ENCODE results near the gene CD109.
"Not testable (repeated sequence)": the region's sequence is repeated elsewhere in the genome, so short reads cannot be mapped to it uniquely, and the experiment has no call there.

The CD109 gene

DNA sequence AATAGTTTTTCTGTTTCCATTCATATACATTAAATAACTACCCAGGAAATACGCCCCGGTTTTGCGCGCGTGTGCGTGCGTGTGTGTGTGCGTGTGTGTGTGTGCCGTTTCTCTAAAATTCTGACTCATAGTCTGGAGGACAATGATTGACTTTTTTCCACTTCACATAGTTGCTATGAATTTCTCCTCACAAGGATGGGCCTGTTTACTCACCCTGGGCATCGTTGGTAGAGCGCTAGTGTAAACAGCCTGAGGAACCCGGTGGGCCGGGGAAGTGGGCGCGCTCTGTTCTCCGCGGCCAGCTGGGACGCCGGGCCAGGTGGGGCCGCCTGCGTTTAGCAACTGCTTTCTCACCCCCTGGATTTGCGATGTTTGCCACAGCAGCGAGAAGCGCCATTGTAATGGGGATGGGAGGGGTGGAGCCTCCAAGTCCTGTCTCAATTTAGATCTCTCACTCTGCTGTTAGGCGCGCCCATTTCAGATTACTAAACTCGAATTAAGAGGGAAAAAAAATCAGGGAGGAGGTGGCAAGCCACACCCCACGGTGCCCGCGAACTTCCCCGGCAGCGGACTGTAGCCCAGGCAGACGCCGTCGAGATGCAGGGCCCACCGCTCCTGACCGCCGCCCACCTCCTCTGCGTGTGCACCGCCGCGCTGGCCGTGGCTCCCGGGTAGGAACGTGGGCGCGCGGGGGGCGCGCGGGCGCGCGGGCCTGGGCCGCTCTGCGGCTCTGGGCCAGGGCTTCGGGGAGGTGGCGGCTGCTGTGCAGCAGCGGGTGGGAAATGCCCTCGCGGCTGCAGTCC lies at the start of gene CD109:
TSS of gene CD109 (plus strand) at position 585 of the 803 bp plus-strand sequence. CDS start at position 598, 13 bp downstream.
- peak; percentile 22 for DNase-seq

DNA sequence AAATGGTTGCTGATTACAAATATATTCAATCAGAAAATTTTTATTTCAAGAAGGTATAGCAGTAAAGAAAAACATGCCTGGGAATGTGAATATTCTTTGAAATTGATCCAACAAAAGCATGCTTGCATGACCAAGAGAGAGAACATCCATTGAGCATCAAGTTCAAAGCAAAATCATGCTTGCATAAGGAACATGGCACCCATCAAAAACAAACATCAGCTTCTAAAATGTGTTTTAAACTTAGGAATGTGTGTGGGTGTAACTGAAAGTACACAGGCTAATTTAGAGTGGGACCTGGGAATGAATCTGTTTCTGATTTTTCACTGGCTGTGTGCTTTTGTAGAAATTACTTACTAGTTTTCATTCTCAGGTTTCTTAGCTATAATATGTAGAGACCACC lies 47.8 kb upstream of the CD109 start:
- DNase-seq, result no peak

DNA sequence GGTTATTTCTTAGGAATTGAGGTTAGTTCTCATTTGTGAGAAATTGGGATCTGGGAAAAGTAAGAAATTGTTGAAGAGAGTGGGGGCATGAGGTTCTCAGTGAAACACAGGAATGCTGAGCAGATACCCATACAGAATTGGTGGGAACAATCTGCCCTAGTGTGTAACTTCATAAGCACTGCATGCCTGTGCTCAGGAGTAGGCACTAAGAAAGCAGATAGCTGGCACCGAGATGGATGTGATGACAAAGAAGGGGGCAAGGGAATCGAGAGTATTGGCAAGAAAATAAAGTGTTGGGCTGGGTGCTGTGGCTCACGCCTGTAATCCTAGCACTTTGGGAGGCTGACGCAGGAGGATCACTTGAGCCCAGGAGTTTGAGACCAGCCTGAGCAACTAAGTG lies 46.2 kb upstream of the CD109 start:
- no peak for DNase-seq

GRCh38 chr6:73652637-73653570 lies 43.1 kb upstream of the CD109 start:
- DNase-seq, result peak; percentile 49

DNA sequence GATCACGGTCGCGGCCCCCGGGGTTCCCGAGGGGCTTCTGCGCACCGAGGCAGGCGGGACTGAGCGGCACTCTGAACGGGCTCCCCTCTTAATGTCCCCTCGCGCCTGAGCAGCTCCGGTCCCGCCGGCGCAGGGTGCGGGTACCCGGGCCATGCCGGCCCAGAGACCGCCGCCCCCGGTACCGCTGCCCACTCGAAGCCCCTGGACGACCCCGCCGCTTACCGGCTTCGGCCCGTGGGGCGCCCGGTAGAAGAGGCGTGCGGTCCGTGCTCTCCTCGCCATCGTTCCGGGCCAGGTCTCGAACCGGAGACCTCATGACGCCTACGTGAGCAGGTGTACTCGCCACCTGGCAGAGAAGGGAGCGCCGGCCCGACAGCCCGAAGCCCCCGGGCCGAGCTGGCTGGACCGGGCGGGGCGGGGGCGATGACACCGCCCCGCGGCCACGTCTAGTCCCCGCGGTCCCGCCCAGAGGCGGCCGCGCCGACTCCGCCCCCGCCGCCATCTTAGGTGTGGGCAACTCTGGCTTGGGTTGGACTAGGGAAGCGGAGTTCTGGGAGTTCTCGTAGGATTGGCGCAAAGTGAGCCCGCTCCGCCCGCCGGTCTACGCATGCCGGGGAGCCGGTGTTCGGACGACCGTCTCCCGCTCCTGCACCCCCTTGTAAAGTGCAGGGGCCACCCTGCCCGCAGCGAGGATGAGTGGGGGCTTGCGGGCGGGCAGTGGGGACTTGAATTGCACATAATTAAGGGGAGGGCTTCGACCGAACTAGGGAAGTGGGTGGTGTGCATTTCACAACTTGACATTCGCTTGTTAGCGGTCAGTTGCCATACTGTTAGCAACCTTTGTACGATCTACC lies 42.2 kb upstream of the CD109 start, which contains the start of gene SLC17A5:
TSS of gene SLC17A5 (minus strand) at position 422 of the 854 bp plus-strand sequence. CDS start at position 316, 106 bp downstream.
- DNase-seq, result peak; percentile 89

DNA sequence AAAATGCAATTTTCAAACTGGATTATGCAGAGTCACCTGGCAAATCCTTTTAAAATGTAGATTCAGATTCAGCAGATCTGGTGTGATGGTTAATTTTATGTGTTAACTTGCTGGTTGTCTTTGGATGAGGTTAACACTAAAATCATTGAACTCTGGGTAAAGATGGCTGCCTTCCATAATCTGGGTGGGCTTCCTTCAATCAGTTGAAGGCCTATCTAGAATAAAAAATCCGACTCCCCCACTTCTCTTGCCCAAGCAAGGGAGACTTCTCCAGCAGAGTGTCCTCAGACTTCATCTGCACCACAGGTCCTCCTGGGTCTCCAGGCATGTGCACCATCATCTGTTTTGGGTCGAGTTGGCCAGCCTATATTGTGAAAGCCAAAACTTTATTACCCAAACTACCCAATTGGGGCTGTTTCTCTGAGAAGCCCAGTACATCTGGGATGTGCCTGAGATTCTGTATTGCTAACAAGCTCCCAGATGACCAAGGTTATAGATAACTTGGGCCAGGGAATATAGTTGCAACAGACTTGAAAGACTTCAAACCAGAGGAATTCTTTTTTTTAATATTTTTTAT lies 40.6 kb upstream of the CD109 start:
- DNase-seq, result no peak

DNA sequence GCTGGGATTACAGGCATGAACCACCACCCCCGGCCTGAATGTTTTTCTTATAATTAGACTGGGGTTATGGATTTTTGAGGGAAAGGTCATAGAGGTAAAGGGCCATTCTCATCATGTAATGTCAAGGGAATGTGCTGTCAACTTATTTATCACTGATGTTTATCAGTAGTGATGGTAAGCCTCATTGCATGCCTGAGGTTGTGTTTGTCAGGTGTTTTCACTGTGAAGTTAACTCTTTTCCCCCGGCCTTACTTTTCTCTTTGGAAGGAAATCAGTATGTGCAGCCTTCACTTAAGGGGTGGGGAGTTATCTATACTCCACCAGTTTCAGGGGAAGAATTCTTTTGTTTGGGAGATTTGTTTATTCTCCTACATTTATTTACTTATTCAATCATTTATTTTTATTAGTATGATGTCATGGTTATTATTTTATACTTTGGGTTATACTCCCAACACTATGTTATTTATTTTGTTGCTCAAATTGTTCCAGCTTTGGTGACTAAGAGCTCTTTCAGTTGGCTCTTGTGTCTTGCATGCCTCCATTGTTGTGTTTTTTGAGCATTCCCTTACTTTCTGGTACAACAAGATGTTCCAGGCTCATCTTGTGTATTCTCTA lies 39.4 kb upstream of the CD109 start:
- no peak for DNase-seq

DNA sequence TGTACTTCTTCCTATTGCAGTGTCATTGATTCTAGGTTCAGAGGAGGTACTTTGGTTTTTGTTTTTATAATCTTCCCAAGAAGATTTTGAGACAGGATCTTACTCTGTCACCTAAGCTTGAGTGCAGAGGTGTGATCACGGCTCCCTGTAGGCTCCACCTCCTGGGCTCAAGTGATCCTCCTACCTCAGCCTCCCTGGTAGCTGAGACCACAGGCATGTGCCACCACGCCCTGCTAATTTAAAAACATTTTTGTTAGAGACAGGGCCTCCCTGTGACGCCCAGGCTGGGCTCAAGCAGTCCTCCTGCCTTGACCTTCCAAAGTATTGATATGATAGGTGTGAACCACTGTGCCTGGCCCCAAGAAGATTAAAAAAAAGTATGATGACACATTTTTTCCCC lies 38.8 kb upstream of the CD109 start:
- no peak for DNase-seq

DNA sequence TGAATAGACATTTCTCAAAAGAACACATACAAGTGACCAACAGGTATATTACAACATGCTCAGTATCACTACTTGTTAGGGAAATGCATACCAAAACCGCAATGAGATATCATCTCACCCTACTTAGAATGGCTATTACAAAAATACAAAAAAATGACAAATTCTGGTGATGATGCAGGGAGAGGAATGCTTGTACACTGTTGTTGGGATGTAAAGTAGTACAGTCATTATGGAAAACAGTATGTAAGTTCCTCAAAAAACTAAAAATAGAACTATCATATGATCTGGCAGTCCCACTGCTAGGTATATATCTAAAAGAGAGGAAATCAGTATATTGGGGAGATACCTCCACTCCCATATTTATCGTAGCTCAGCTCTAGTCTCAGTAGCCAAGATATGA lies 31.3 kb upstream of the CD109 start:
- DNase-seq, result no peak

DNA sequence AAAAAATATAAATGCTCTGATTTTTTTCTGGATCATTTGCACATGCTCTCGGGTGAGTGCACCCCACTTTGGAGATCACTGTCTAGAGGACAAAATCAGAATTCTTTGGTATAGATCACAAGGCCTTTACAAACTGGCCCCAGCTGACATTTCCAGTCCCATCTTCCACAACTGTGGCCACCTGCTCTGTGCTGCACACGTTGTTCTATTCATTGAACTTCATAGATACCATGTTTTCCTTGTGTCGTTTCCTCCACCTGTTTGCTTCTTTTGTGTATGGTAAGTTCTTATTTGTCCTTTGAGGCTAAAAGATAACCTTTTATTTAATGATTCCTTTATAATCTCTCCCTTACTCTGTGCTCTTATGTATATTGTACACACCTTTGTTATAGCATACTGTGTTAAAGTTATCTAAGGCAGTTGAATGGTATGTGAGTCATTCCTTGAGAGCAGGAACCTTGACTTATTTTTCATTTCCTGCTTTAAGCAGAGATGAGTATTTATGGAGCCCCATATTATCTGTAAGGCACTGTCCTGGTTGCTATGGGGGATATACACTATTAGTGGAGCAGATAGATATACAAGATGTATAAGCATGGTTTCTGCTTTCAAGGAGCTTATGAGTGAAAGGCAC lies 30.2 kb upstream of the CD109 start:
- no peak for DNase-seq

DNA sequence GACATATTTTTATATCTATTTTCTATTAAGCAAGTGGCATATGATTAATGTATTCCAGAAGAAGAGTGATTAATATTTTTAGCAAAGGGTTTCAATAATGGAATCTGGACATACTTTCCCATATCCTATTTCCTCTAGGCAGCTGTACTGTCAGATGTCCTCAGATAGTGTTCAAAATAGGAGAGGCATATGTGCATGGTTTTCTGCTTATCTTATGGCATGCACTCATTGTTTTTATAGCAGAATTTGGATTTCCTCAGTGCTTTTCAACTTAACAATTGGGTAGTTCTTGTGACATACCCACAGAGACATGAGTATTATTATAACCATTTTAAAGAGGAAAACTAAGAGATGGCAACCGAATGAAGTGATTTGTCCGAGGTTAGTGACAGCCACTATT lies 29.6 kb upstream of the CD109 start:
- no peak for DNase-seq

DNA sequence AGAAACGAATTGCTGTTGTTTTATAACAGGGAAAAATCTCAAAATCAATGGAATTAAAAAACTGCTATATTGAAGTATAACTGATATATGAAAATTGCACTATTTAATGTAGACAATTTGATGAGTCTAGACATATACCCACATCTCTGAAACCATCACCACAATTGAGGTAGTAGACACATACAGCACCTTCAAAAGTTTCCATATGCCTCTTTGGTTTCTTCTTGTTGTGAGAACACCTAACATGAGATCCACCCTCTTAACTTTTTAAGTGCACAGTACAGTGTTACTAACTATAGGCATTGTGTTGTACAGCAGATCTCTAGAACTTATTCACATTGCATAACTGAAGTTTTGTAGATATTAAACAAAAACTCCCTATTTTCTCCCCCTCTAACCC lies 28.2 kb upstream of the CD109 start:
- DNase-seq, result no peak

GRCh38 chr6:73669005-73669404 lies 27.0 kb upstream of the CD109 start:
- no peak for DNase-seq

DNA sequence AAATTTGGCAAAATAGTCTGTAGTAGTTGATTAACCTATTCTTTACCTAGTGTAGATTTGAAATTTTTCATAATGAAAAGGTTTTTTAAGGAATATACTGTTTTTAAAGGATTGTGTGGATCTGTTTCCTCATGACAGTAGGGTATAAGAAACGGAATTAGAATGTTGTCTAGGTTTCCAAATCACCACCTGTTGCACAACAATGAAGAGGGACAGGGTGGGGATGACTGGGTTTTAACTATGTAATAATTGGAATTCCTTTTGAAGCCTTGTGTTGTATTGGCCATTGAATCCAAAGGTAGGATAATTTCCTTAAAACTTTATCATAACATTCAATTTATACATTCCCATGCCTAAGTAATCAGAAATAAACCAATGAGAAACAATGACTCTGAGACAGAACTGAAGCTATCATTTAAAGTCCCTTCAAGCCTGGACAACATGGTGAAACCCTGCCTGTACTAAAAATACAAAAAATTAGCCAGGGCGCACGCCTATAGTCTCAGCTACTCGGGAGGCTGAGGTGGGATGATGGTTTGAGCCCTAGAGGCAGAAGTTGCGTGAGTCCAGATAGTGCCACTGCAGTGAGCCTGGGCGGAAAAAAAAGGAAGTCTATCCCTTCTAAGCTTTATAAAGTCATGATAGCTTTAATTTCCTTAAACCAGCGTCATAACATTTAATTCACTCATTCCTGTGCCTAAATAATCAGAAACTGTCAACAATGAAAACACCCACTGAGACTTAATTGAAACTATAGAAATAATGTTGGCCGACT lies 23.9 kb upstream of the CD109 start:
- no peak for DNase-seq

- peak; percentile 39 for DNase-seq
Observed at GRCh38 chr6:73675466-73676098, 20.4 kb upstream of the CD109 start.

GRCh38 chr6:73679009-73679408 lies 17.0 kb upstream of the CD109 start:
- DNase-seq, result no peak

DNA sequence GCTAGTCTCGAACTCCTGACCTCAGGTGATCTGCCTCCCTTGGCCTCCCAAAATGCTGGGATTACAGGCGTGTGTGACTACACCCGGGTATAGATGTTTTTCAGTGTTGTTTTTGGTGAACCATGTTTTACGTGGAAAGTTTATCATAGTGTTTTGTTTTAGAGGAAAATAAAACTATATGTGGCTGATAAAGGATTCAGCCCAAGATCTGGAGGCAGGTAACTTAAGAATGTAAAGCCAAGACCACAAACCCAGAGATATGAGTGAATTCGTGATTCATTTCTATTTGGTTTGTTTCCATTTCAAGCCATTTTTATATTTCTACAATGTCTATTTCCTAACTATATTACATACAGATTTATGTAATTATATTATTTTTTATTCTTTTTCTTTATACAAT lies 16.2 kb upstream of the CD109 start:
- DNase-seq, result not testable (repeated sequence)

DNA sequence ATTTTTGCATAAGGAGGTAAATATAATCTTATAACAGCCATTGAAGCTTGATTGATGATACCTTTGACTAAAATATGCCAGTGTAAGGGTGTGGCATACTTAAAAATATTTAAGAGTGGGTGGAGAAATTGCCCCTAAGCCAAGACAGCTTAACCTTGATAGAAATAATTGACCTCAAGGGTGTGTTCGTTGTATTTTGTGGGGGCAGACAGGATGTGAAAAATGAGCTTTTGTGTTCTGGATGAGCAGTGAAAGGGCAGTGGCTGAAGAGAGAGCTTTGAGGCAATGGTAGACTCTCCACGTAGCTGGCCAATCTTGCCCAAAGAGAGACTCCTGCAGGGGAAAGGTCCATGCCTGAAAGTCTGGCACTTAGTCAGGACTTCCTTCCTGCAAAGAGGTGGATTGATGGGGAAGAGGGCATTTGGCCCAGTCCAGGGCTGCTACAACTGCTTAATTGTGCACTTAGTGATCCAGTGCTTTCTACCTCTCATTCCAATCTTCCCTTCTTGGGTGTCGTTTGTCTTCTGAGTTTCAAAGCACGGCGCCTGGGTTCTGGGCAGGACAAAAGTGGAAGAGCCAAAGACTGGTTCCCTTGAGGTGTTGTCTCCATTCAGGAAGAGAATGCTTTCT lies 15.6 kb upstream of the CD109 start:
- no peak for DNase-seq

DNA sequence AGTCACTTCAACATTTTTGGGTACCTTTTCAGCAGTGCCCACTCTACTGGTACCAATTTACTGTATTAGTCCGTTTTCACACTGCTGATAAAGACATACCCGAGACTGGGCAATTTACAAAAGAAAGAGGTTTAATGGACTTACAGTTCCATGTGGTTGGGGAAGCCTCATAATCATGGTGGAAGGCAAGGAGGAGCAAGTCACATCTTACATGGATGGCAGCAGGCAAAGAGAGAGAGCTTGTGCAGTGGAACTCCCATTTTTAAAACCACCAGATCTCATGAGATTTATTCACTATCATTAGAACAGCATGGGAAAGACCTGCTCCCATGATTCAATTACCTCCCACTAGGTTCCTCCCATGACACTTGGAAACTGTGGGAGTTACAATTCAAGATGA lies 12.4 kb upstream of the CD109 start:
- DNase-seq, result not testable (repeated sequence)

DNA sequence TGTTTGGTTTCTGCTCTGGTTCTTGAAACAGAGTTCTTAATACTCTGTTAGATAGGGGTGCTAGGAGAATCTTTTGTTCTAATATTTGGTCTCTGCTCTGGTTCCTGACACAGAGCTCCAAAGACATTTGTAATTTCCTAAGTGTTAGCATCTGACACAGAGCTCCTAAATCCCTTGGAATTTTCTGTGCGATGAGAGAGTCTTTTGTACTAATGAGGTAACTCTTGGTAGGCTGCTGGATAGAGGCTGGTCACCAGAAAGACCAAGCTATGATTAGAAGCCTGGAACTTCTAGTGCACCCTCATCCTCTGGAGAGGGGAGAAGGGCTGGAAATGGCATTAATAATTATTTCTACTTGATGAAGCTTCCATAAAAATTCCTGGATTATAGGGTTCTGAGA lies 7.7 kb upstream of the CD109 start:
- no peak for DNase-seq
